Common myeloid progenitor, CD34-positive (primary cell): ENCODE results near the gene SMPDL3A. TPM values are rescaled to one million over a fixed set of nuclear protein-coding genes. Genes with fewer than 3 reads are reported as not detected.
"Not testable (repeated sequence)": the region's sequence is repeated elsewhere in the genome, so short reads cannot be mapped to it uniquely, and the experiment has no call there.

ENCODE experiments used
- CTCF ChIA-PET: fragments of 350-600 bp; sonication (Branson Sonifier 250); formaldehyde crosslinking; loops from one replicate; lab custom pipeline; 2021; ENCODE audit warnings: antibody characterized with exemption; lab: Charles Lee
- POLR2A ChIA-PET: fragments of 350-600 bp; sonication (Branson Sonifier 250); formaldehyde crosslinking; loops from one replicate; lab custom pipeline; 2021; ENCODE audit warnings: antibody characterized with exemption; lab: Charles Lee
- DNase-seq, 3 donors: peaks; one replicate each; pipeline versions ENCODE4 v3.0.0 to v3.0.0-alpha.2; 2013
- H3K27ac ChIP-seq, 2 experiments: 1 replicate in 1 of 2; 2 replicates in 1 of 2; pipeline ENCODE4 v1.7.0; 2013; ENCODE audit warnings: inconsistent platforms in 2 of 2, low read length in 2 of 2, mild to moderate bottlenecking in 2 of 2, low read depth in 1 of 2, moderate library complexity in 1 of 2; ENCODE audit not compliant: severe bottlenecking in 2 of 2, insufficient read depth in 1 of 2, poor library complexity in 1 of 2
- H3K27me3 ChIP-seq, 5 experiments: replicated peaks in 2 of 5; 1 replicate in 3 of 5; 2 replicates in 2 of 5; pipeline versions ENCODE4 v1.6.1 to v1.7.0; 2013; ENCODE audit warnings: low read length in 4 of 5, mild to moderate bottlenecking in 2 of 5, moderate library complexity in 2 of 5, inconsistent platforms in 1 of 5; ENCODE audit not compliant: insufficient read depth in 5 of 5, control insufficient read depth in 4 of 5
- H3K36me3 ChIP-seq, 4 experiments: 1 replicate in 2 of 4; 2 replicates in 2 of 4; pipeline versions ENCODE4 v1.6.1 to v1.7.0; 2013; ENCODE audit warnings: low read length in 3 of 4, control low read depth in 1 of 4, mild to moderate bottlenecking in 1 of 4; ENCODE audit not compliant: control insufficient read depth in 4 of 4, insufficient read depth in 4 of 4
- H3K4me1 ChIP-seq, 4 experiments: 1 replicate in 3 of 4; 2 replicates in 1 of 4; pipeline versions ENCODE4 v1.6.1 to v1.7.1; 2013; ENCODE audit warnings: low read length in 3 of 4, mild to moderate bottlenecking in 3 of 4, control low read depth in 1 of 4, inconsistent platforms in 1 of 4, moderate library complexity in 1 of 4; ENCODE audit not compliant: control insufficient read depth in 4 of 4, insufficient read depth in 4 of 4; ENCODE audit errors: control extremely low read depth in 1 of 4
- H3K4me3 ChIP-seq, 7 experiments: 1 replicate in 4 of 7; 2 replicates in 3 of 7; pipeline versions ENCODE4 v1.5.1 to v1.7.0; 2013; ENCODE audit warnings: mild to moderate bottlenecking in 7 of 7, low read length in 6 of 7, moderate library complexity in 6 of 7, inconsistent platforms in 2 of 7, low read depth in 2 of 7, control low read depth in 1 of 7; ENCODE audit not compliant: insufficient read depth in 4 of 7, control insufficient read depth in 1 of 7; ENCODE audit errors: extremely low read depth in 1 of 7
- H3K9me3 ChIP-seq, 5 experiments: 1 replicate in 4 of 5; 2 replicates in 1 of 5; pipeline versions ENCODE4 v1.6.1 to v1.7.1; 2013; ENCODE audit warnings: low read length in 4 of 5, mild to moderate bottlenecking in 2 of 5, inconsistent platforms in 1 of 5, low read depth in 1 of 5, moderate library complexity in 1 of 5; ENCODE audit not compliant: control insufficient read depth in 4 of 5, insufficient read depth in 2 of 5; ENCODE audit errors: control extremely low read depth in 1 of 5
- WGBS: methylation state at CpG from one replicate; pipeline ENCODE4 v1.1.5; 2013; ENCODE audit not compliant: insufficient coverage; 5-methylcytosine and 5-hydroxymethylcytosine counted together
- polyA plus RNA-seq: library from polyadenylated mRNA; unstranded; fragments of 120-200 nt; gene quantifications from one replicate; pipeline ENCODE4 v1.2.1, GENCODE V29; 2013

Gene SMPDL3A
- 0.21 TPM for polyA plus RNA-seq

GRCh38 chr6:122789182-122790027, at the start of gene SMPDL3A:
Gene SMPDL3A (plus strand): TSS chr6:122789258. CDS start chr6:122789347, 89 bp downstream.
- H3K9me3 ChIP-seq = no peaks in the 10 kb centered on the region
- peaks cover 6 to 52% (median 22%) of the 10 kb centered on the region in 5 experiments for H3K27me3 ChIP-seq
- no peaks in the 10 kb centered on the region for H3K36me3 ChIP-seq
- peaks cover 0 to 25% (median 21%) of the 10 kb centered on the region in 4 experiments for H3K4me1 ChIP-seq
- ChIA-PET POLR2A (interaction anchor here (0.8 kb wide), 1 partner anchor 80 kb away, joined by 3 read pairs; no protein-coding TSS in a partner anchor), CTCF (interaction anchor here (0.9 to 1.7 kb wide), 12 partner anchors 8 to 78 kb away, joined by 3 to 10 read pairs (median 4); no protein-coding TSS in a partner anchor)
- peak within 1 kb of the TSS; percentile 57 to 93 (median 77) for H3K4me3 ChIP-seq
- no peak within 1 kb of the TSS for H3K27ac ChIP-seq
- WGBS = 0% methylated on average over 62 of the region's 71 CpGs
- DNase-seq = peak; percentile 40 to 79 (median 67)

GRCh38 chr6:122740091-122740490, 49.0 kb upstream of the SMPDL3A start:
- H3K27ac ChIP-seq = no peak overlapping the region
- no CpG with 5 or more reads among the region's 2 CpGs for WGBS
- POLR2A ChIA-PET = no interaction called here
- H3K4me1 ChIP-seq = no peaks in the 10 kb centered on the region
- DNase-seq = peak in 1 of 3 donors; percentile 23
- H3K4me3 ChIP-seq = no peak overlapping the region
- CTCF ChIA-PET = interaction anchor here (0.6 to 3.9 kb wide), 6 partner anchors 9 to 99 kb away, joined by 3 to 36 read pairs (median 4); partner anchors contain the start of gene SMPDL3A
- no peaks in the 10 kb centered on the region for H3K9me3 ChIP-seq
- no peaks in the 10 kb centered on the region for H3K36me3 ChIP-seq
- peaks cover 0 to 5% (median 0%) of the 10 kb centered on the region in 5 experiments for H3K27me3 ChIP-seq

- H3K36me3 ChIP-seq = no peaks in the 10 kb centered on the region
- CTCF ChIA-PET = interaction anchor here (0.6 to 3.9 kb wide), 6 partner anchors 10 to 98 kb away, joined by 3 to 36 read pairs (median 6); partner anchors contain the start of gene SMPDL3A
- no peak overlapping the region for H3K27ac ChIP-seq
- no peak overlapping the region for H3K4me3 ChIP-seq
- POLR2A ChIA-PET = no interaction called here
- no peaks in the 10 kb centered on the region for H3K4me1 ChIP-seq
- WGBS = no CpG with 5 or more reads among the region's 2 CpGs
- no peaks in the 10 kb centered on the region for H3K27me3 ChIP-seq
- H3K9me3 ChIP-seq = no peaks in the 10 kb centered on the region
- DNase-seq = peak in 1 of 3 donors; percentile 13
These were observed 48.1 kb upstream of the SMPDL3A start for GRCh38 chr6:122740936-122741335.

GRCh38 chr6:122744247-122744646, 44.8 kb upstream of the SMPDL3A start:
- H3K27ac ChIP-seq, POLR2A ChIA-PET, H3K27me3 ChIP-seq, H3K9me3 ChIP-seq, H3K36me3 ChIP-seq, H3K4me3 ChIP-seq, H3K4me1 ChIP-seq: not testable (repeated sequence)
- CTCF ChIA-PET = interaction anchor here (1.1 to 3.9 kb wide), 3 partner anchors 45 to 95 kb away, joined by 3 to 25 read pairs (median 13); no protein-coding TSS in a partner anchor
- DNase-seq = peak in 1 of 3 donors; percentile 23
- 100% methylated on average over 1 of the region's 8 CpGs for WGBS

- DNase-seq, H3K4me3 ChIP-seq, H3K4me1 ChIP-seq, H3K36me3 ChIP-seq, H3K27me3 ChIP-seq, H3K27ac ChIP-seq, H3K9me3 ChIP-seq, POLR2A ChIA-PET: not testable (repeated sequence)
- WGBS = 100% methylated on average over 2 of the region's 3 CpGs
- CTCF ChIA-PET = interaction anchor here (1.1 to 3.9 kb wide), 6 partner anchors 14 to 94 kb away, joined by 3 to 25 read pairs (median 7); no protein-coding TSS in a partner anchor
These were observed 44.2 kb upstream of the SMPDL3A start for GRCh38 chr6:122744856-122745255.

GRCh38 chr6:122746688-122747087, 42.4 kb upstream of the SMPDL3A start:
- Histone ChIP-seq H3K4me1 (peaks cover 0 to 7% (median 2%) of the 10 kb centered on the region in 4 experiments), H3K36me3 (no peaks in the 10 kb centered on the region), H3K9me3 (peaks cover 0 to 3% (median 0%) of the 10 kb centered on the region in 5 experiments), H3K27ac (no peak overlapping the region), H3K27me3 (no peaks in the 10 kb centered on the region), H3K4me3 (no peak overlapping the region)
- 93% methylated on average over 7 of the region's 9 CpGs for WGBS
- ChIA-PET POLR2A (no interaction called here), CTCF (interaction anchor here (1.8 to 3.9 kb wide), 4 partner anchors 16 to 92 kb away, joined by 6 to 25 read pairs (median 10); no protein-coding TSS in a partner anchor)
- no peak for DNase-seq
